ENCODE results near the gene ITGB3BP. TPM values are rescaled to one million over a fixed set of nuclear protein-coding genes. Genes with fewer than 3 reads are reported as not detected.

The ITGB3BP gene
- total RNA-seq, 3 donors from 2014 or later (not counting 1 experiment from before 2014, with no cell fraction given), result 20.7 to 29.8 (median 21.3) TPM

GRCh38 chr1:63442141-63442475 is 80.9 kb downstream of the ITGB3BP start:
- H3K36me3 Mint-ChIP-seq, result no peaks in the 10 kb centered on the region
- ATAC-seq, result no peak
- H3K27ac Mint-ChIP-seq, result no peak overlapping the region
- no peak overlapping the region for H3K27ac ChIP-seq (ENCODE audit: low read length)
- no peak for TF ChIP-seq CTCF (IDR thresholded peaks at IDR 0.05)
- no peak overlapping the region for H3K4me3 ChIP-seq (ENCODE audit: low read length)
- no peaks in the 10 kb centered on the region for H3K4me1 Mint-ChIP-seq
- H3K4me1 ChIP-seq (ENCODE audit: control insufficient read depth, insufficient read depth, low read length), result no peaks in the 10 kb centered on the region
- no peak for DNase-seq
- H3K36me3 ChIP-seq (ENCODE audit: control insufficient read depth, insufficient read depth, low read length), result no peaks in the 10 kb centered on the region
- no peaks in the 10 kb centered on the region for H3K27me3 Mint-ChIP-seq (ENCODE audit: low read depth in 2 of 2)
- H3K27me3 ChIP-seq (ENCODE audit: control insufficient read depth, insufficient read depth, low read length), result no peaks in the 10 kb centered on the region
- no peak overlapping the region for H3K4me3 Mint-ChIP-seq
- H3K9me3 ChIP-seq (ENCODE audit: control insufficient read depth, insufficient read depth, low read length), result no peaks in the 10 kb centered on the region
- intact Hi-C loops (cut with micrococcal nuclease), result loop anchor here (5.0 kb wide), 1 partner anchor 600 kb away; no protein-coding TSS in a partner anchor
- H3K9me3 Mint-ChIP-seq, result no peaks in the 10 kb centered on the region

GRCh38 chr1:63435161-63435560 is 87.9 kb downstream of the ITGB3BP start:
- Histone ChIP-seq H3K36me3 (ENCODE audit: control insufficient read depth, insufficient read depth, low read length) (peaks cover 9% of the 10 kb centered on the region), H3K9me3 (ENCODE audit: control insufficient read depth, insufficient read depth, low read length) (no peaks in the 10 kb centered on the region), H3K4me1 (ENCODE audit: control insufficient read depth, insufficient read depth, low read length) (no peaks in the 10 kb centered on the region), H3K4me3 (ENCODE audit: low read length) (no peak overlapping the region), H3K27me3 (ENCODE audit: control insufficient read depth, insufficient read depth, low read length) (no peaks in the 10 kb centered on the region), H3K27ac (ENCODE audit: low read length) (no peak overlapping the region)
- Mint-ChIP-seq H3K4me1 (no peaks in the 10 kb centered on the region), H3K9me3 (no peaks in the 10 kb centered on the region), H3K36me3 (no peaks in the 10 kb centered on the region), H3K4me3 (no peak overlapping the region), H3K27ac (no peak overlapping the region), H3K27me3 (ENCODE audit: low read depth in 2 of 2) (no peaks in the 10 kb centered on the region)
- no peak for TF ChIP-seq CTCF (IDR thresholded peaks at IDR 0.05)
- ATAC-seq (no peak), DNase-seq (no peak)
- intact Hi-C loops (cut with micrococcal nuclease), result no loop called here
- 100% methylated on average over 4 of the region's 4 CpGs for WGBS (ENCODE audit: insufficient coverage)

GRCh38 chr1:63429281-63429680 is 93.7 kb downstream of the ITGB3BP start:
- ATAC-seq (no peak), DNase-seq (no peak)
- Histone ChIP-seq H3K27ac (ENCODE audit: low read length) (no peak overlapping the region), H3K27me3 (ENCODE audit: control insufficient read depth, insufficient read depth, low read length) (no peaks in the 10 kb centered on the region), H3K9me3 (ENCODE audit: control insufficient read depth, insufficient read depth, low read length) (peaks cover 2% of the 10 kb centered on the region), H3K4me3 (ENCODE audit: low read length) (no peak overlapping the region), H3K36me3 (ENCODE audit: control insufficient read depth, insufficient read depth, low read length) (peaks cover 8% of the 10 kb centered on the region), H3K4me1 (ENCODE audit: control insufficient read depth, insufficient read depth, low read length) (no peaks in the 10 kb centered on the region)
- Mint-ChIP-seq H3K27ac (no peak overlapping the region), H3K36me3 (peaks cover 9% of the 10 kb centered on the region), H3K9me3 (no peaks in the 10 kb centered on the region), H3K4me1 (no peaks in the 10 kb centered on the region), H3K27me3 (ENCODE audit: low read depth in 2 of 2) (no peaks in the 10 kb centered on the region), H3K4me3 (no peak overlapping the region)
- intact Hi-C loops (cut with micrococcal nuclease), result no loop called here
- no peak for TF ChIP-seq CTCF (IDR thresholded peaks at IDR 0.05)

GRCh38 chr1:63428815-63429214 is 94.2 kb downstream of the ITGB3BP start:
- Histone ChIP-seq H3K27ac (ENCODE audit: low read length) (no peak overlapping the region), H3K36me3 (ENCODE audit: control insufficient read depth, insufficient read depth, low read length) (peaks cover 8% of the 10 kb centered on the region), H3K4me3 (ENCODE audit: low read length) (no peak overlapping the region), H3K4me1 (ENCODE audit: control insufficient read depth, insufficient read depth, low read length) (no peaks in the 10 kb centered on the region), H3K9me3 (ENCODE audit: control insufficient read depth, insufficient read depth, low read length) (peaks cover 2% of the 10 kb centered on the region), H3K27me3 (ENCODE audit: control insufficient read depth, insufficient read depth, low read length) (no peaks in the 10 kb centered on the region)
- no peaks in the 10 kb centered on the region for H3K27me3 Mint-ChIP-seq (ENCODE audit: low read depth in 2 of 2)
- H3K4me3 Mint-ChIP-seq, result no peak overlapping the region
- no peaks in the 10 kb centered on the region for H3K4me1 Mint-ChIP-seq
- ATAC-seq, result no peak
- no peak overlapping the region for H3K27ac Mint-ChIP-seq
- intact Hi-C loops (cut with micrococcal nuclease), result no loop called here
- peaks cover 9% of the 10 kb centered on the region for H3K36me3 Mint-ChIP-seq
- no peak for TF ChIP-seq CTCF (IDR thresholded peaks at IDR 0.05)
- DNase-seq, result no peak
- H3K9me3 Mint-ChIP-seq, result no peaks in the 10 kb centered on the region
